ENCODE results near the gene BBS2.
A peak's percentile ranks its signal among the peaks of the same experiment; 100 is the strongest.
"Not testable (repeated sequence)": the region's sequence is repeated elsewhere in the genome, so short reads cannot be mapped to it uniquely, and the experiment has no call there.

The BBS2 gene

GRCh38 chr16:56518425-56518824 is 1.4 kb downstream of the BBS2 start:
- no peak for DNase-seq

GRCh38 chr16:56517206-56517605 is 2.6 kb downstream of the BBS2 start:
- DNase-seq = no peak

GRCh38 chr16:56515665-56516064 is 4.2 kb downstream of the BBS2 start:
- DNase-seq = no peak

GRCh38 chr16:56514845-56515244 is 5.0 kb downstream of the BBS2 start:
- no peak for DNase-seq

GRCh38 chr16:56513972-56514371 is 5.9 kb downstream of the BBS2 start:
- peak; percentile 59 to 68 for DNase-seq

- DNase-seq = no peak
Measured at GRCh38 chr16:56513091-56513490, 6.7 kb downstream of the BBS2 start.

GRCh38 chr16:56512025-56512424 is 7.8 kb downstream of the BBS2 start:
- no peak for DNase-seq

GRCh38 chr16:56510544-56510943 is 9.3 kb downstream of the BBS2 start:
- no peak for DNase-seq

GRCh38 chr16:56506941-56507340 is 12.9 kb downstream of the BBS2 start:
- no peak for DNase-seq

- DNase-seq = no peak
Measured at GRCh38 chr16:56505181-56505580, 14.6 kb downstream of the BBS2 start.

- DNase-seq = no peak
Measured at GRCh38 chr16:56493815-56494214, 26.0 kb downstream of the BBS2 start.

GRCh38 chr16:56493126-56493525 is 26.7 kb downstream of the BBS2 start:
- DNase-seq = no peak

GRCh38 chr16:56491657-56492261 is 28.1 kb downstream of the BBS2 start:
- DNase-seq = no peak

GRCh38 chr16:56488868-56489267 is 31.0 kb downstream of the BBS2 start:
- DNase-seq = not testable (repeated sequence)

GRCh38 chr16:56488035-56488434 is 31.8 kb downstream of the BBS2 start:
- no peak for DNase-seq

GRCh38 chr16:56483394-56483793 is 36.4 kb downstream of the BBS2 start:
- DNase-seq = no peak

GRCh38 chr16:56482683-56483236 is 37.1 kb downstream of the BBS2 start:
- no peak for DNase-seq

GRCh38 chr16:56481468-56482122 is 38.2 kb downstream of the BBS2 start:
- no peak for DNase-seq

- no peak for DNase-seq
Measured at GRCh38 chr16:56480776-56481467, 38.9 kb downstream of the BBS2 start.

- no peak for DNase-seq
Measured at GRCh38 chr16:56479469-56479868, 40.4 kb downstream of the BBS2 start.

- no peak for DNase-seq
Measured at GRCh38 chr16:56478281-56479049, 41.4 kb downstream of the BBS2 start.

GRCh38 chr16:56477096-56477878 is 42.5 kb downstream of the BBS2 start:
- DNase-seq = no peak

All from CD4-positive, alpha-beta T cell treated with Interferon alpha-2 for 1 hour (primary cell).